Gastrocnemius medialis (tissue), 4 donors: ENCODE results near the gene PPY. TPM values are rescaled to one million over a fixed set of nuclear protein-coding genes. Genes with fewer than 3 reads are reported as not detected.
"Not testable (repeated sequence)": the region's sequence is repeated elsewhere in the genome, so short reads cannot be mapped to it uniquely, and the experiment has no call there.

Experiments used
- ATAC-seq, 2 donors: fragments of 150-250 bp; one replicate each; pipeline ENCODE4 v1.9.1; 2016
- DNase-seq, 2 donors: peaks; one replicate each; pipeline ENCODE4 v3.0.0-alpha.2; 2019
- H3K27ac ChIP-seq, 4 donors: fragments of 200-600 bp; sonication (generic); 1 replicate in 1 of 4; 2 replicates in 3 of 4; pipeline ENCODE4 v1.5.1; 2016 to 2018; ENCODE audit warnings: mild to moderate bottlenecking in 2 of 4, moderate library complexity in 1 of 4
- H3K27me3 ChIP-seq, 3 donors: fragments of 200-600 bp; sonication (generic) in 2 of 3; 1 replicate in 1 of 3; 2 replicates in 2 of 3; pipeline versions ENCODE4 v1.5.1 to v1.6.0; 2016 to 2019; ENCODE audit warnings: mild to moderate bottlenecking in 1 of 3, moderate library complexity in 1 of 3
- H3K36me3 ChIP-seq, 2 donors: fragments of 200-600 bp; sonication (generic) in 1 of 2; one replicate each; pipeline ENCODE4 v1.5.1; 2017 to 2018
- H3K4me1 ChIP-seq, 2 donors: fragments of 200-600 bp; sonication (generic) in 1 of 2; one replicate each; pipeline ENCODE4 v1.5.1; 2016 to 2017; ENCODE audit warnings: mild to moderate bottlenecking in 2 of 2
- H3K4me3 ChIP-seq, 4 donors: fragments of 200-600 bp; sonication (generic) in 3 of 4; 1 replicate in 1 of 4; 2 replicates in 3 of 4; pipeline ENCODE4 v1.5.1; 2016 to 2019; ENCODE audit warnings: mild to moderate bottlenecking in 2 of 4
- H3K9me3 ChIP-seq, 3 donors: fragments of 200-600 bp; sonication (generic) in 2 of 3; 1 replicate in 1 of 3; 2 replicates in 2 of 3; pipeline ENCODE4 v1.5.1; 2016 to 2019
- CTCF ChIP-seq, 5 experiments: fragments of 450-650 bp in 3 of 5; fragments of 200-600 bp in 2 of 5; sonication (generic) in 2 of 5; IDR thresholded peaks in 4 of 5; conservative IDR thresholded peaks in 1 of 5; 1 replicate in 4 of 5; 2 replicates in 1 of 5; pipeline ENCODE4 v1.5.1; 2016 to 2019; ENCODE audit warnings: antibody characterized with exemption in 5 of 5, mild to moderate bottlenecking in 3 of 5, moderate library complexity in 3 of 5
- POLR2A ChIP-seq, 2 donors: fragments of 450-650 bp; IDR thresholded peaks; one replicate each; pipeline ENCODE4 v1.6.1; 2017; ENCODE audit warnings: antibody characterized with exemption in 2 of 2, mild to moderate bottlenecking in 2 of 2, moderate library complexity in 2 of 2
- in situ Hi-C, 4 donors: fragments of 200-750 bp; cut with MboI; loops; one replicate each; pipeline versions ENCODE4 v1.15.0 to v1.8.0; 2017; ENCODE audit warnings: low sequenced_read_pairs in 4 of 4
- intact Hi-C: fragments of 100-400 bp; cut with DNase I; formaldehyde crosslinking; loops from one replicate; pipeline ENCODE4 v1.15.1; 2023; ENCODE audit warnings: low total_unique reads
- total RNA-seq, 4 donors: library from RNA; depleted of rRNA; stranded (reverse); fragments of >200 nt; gene quantifications; one replicate each; pipeline versions ENCODE4 v1.1.0 to v1.2.3, GENCODE V29; 2016

PPY gene
- total RNA-seq, 4 donors from 2014 or later, result not detected

GRCh38 chr17:43975898-43976297, 33.6 kb upstream of the PPY start:
- DNase-seq (no peak), ATAC-seq (no peak)
- peaks cover 0 to 17% (median 10%) of the 10 kb centered on the region in 3 donors for H3K27me3 ChIP-seq
- in situ Hi-C loops, result no loop called here
- intact Hi-C loops, result no loop called here
- H3K36me3 ChIP-seq, result no peaks in the 10 kb centered on the region
- no peak overlapping the region for H3K27ac ChIP-seq
- no peaks in the 10 kb centered on the region for H3K9me3 ChIP-seq
- no peaks in the 10 kb centered on the region for H3K4me1 ChIP-seq
- no peak overlapping the region for H3K4me3 ChIP-seq
- TF ChIP-seq POLR2A (IDR thresholded peaks at IDR 0.05) (no peak), CTCF (IDR thresholded peaks at IDR 0.05 in 4 of 5, conservative IDR thresholded peaks at IDR 0.05 in 1 of 5) (no peak)

- Histone ChIP-seq H3K4me1 (no peaks in the 10 kb centered on the region), H3K27me3 (peaks cover 0 to 16% (median 10%) of the 10 kb centered on the region in 3 donors), H3K9me3 (no peaks in the 10 kb centered on the region), H3K36me3 (no peaks in the 10 kb centered on the region), H3K27ac (no peak overlapping the region), H3K4me3 (no peak overlapping the region)
- TF ChIP-seq CTCF (IDR thresholded peaks at IDR 0.05 in 4 of 5, conservative IDR thresholded peaks at IDR 0.05 in 1 of 5) (no peak), POLR2A (IDR thresholded peaks at IDR 0.05) (no peak)
- in situ Hi-C loops, result no loop called here
- DNase-seq (no peak), ATAC-seq (no peak)
- intact Hi-C loops, result no loop called here
Measured at GRCh38 chr17:43974382-43975266, 32.3 kb upstream of the PPY start.

- H3K4me1 ChIP-seq, H3K9me3 ChIP-seq, DNase-seq, intact Hi-C loops, ATAC-seq, H3K27ac ChIP-seq, H3K4me3 ChIP-seq, in situ Hi-C loops, H3K36me3 ChIP-seq: not testable (repeated sequence)
- H3K27me3 ChIP-seq, result peaks cover 0 to 13% (median 3%) of the 10 kb centered on the region in 3 donors
Measured at GRCh38 chr17:43972444-43973212, 30.4 kb upstream of the PPY start.

GRCh38 chr17:43971436-43971835, 29.2 kb upstream of the PPY start:
- H3K4me1 ChIP-seq, H3K27ac ChIP-seq, in situ Hi-C loops, H3K36me3 ChIP-seq, H3K4me3 ChIP-seq, DNase-seq, H3K9me3 ChIP-seq, ATAC-seq, intact Hi-C loops: not testable (repeated sequence)
- H3K27me3 ChIP-seq, result peaks cover 0 to 13% (median 3%) of the 10 kb centered on the region in 3 donors

GRCh38 chr17:43970366-43970765, 28.1 kb upstream of the PPY start:
- no peak overlapping the region for H3K27ac ChIP-seq
- H3K9me3 ChIP-seq, result no peaks in the 10 kb centered on the region
- H3K36me3 ChIP-seq, result no peaks in the 10 kb centered on the region
- peaks cover 0 to 13% (median 3%) of the 10 kb centered on the region in 3 donors for H3K27me3 ChIP-seq
- no peak for TF ChIP-seq POLR2A (IDR thresholded peaks at IDR 0.05)
- no peak for TF ChIP-seq CTCF (IDR thresholded peaks at IDR 0.05 in 4 of 5, conservative IDR thresholded peaks at IDR 0.05 in 1 of 5)
- in situ Hi-C loops, result no loop called here
- intact Hi-C loops, result no loop called here
- H3K4me3 ChIP-seq, result no peak overlapping the region
- DNase-seq (no peak), ATAC-seq (no peak)
- no peaks in the 10 kb centered on the region for H3K4me1 ChIP-seq
